Cerebellar cortex (tissue), 1 donor: ENCODE measurements around the gene FAM107B.
A peak's percentile ranks its signal among the peaks of the same experiment; 100 is the strongest.
"Not testable (repeated sequence)": the region's sequence is repeated elsewhere in the genome, so short reads cannot be mapped to it uniquely, and the experiment has no call there.

ENCODE experiments used
- DNase-seq: peaks from one replicate; pipeline ENCODE4 v3.0.0-alpha.2; 2015; ENCODE audit warnings: low spot score

The FAM107B gene

GRCh38 chr10:14736043-14736442 lies 38.7 kb downstream of the FAM107B start:
- peak; percentile 12 for DNase-seq

GRCh38 chr10:14731875-14732512 lies 42.7 kb downstream of the FAM107B start:
- DNase-seq, result no peak

- no peak for DNase-seq
Measured at GRCh38 chr10:14728346-14728745, 46.4 kb downstream of the FAM107B start.

GRCh38 chr10:14727924-14728323 lies 46.8 kb downstream of the FAM107B start:
- DNase-seq, result no peak

GRCh38 chr10:14727465-14727864 lies 47.2 kb downstream of the FAM107B start:
- DNase-seq, result no peak

GRCh38 chr10:14724931-14725330 lies 49.8 kb downstream of the FAM107B start:
- no peak for DNase-seq

- DNase-seq, result no peak
Measured at GRCh38 chr10:14723052-14723689, 51.5 kb downstream of the FAM107B start.

GRCh38 chr10:14717552-14717951 lies 57.1 kb downstream of the FAM107B start:
- DNase-seq, result no peak

GRCh38 chr10:14712991-14713424 lies 61.7 kb downstream of the FAM107B start:
- no peak for DNase-seq

- DNase-seq, result not testable (repeated sequence)
Measured at GRCh38 chr10:14709344-14709743, 65.4 kb downstream of the FAM107B start.

- DNase-seq, result no peak
Measured at GRCh38 chr10:14707481-14707880, 67.2 kb downstream of the FAM107B start.

- no peak for DNase-seq
Measured at GRCh38 chr10:14705548-14706230, 69.0 kb downstream of the FAM107B start.

GRCh38 chr10:14703631-14704001 lies 71.1 kb downstream of the FAM107B start:
- DNase-seq, result no peak

GRCh38 chr10:14701466-14701865 lies 73.2 kb downstream of the FAM107B start:
- no peak for DNase-seq

- DNase-seq, result no peak
Measured at GRCh38 chr10:14700546-14700945, 74.2 kb downstream of the FAM107B start.

- no peak for DNase-seq
Measured at GRCh38 chr10:14699482-14699881, 75.2 kb downstream of the FAM107B start.

GRCh38 chr10:14698829-14699170 lies 75.9 kb downstream of the FAM107B start:
- DNase-seq, result no peak

GRCh38 chr10:14698111-14698828 lies 76.4 kb downstream of the FAM107B start:
- DNase-seq, result no peak

GRCh38 chr10:14697281-14697680 lies 77.4 kb downstream of the FAM107B start:
- no peak for DNase-seq

GRCh38 chr10:14696821-14697220 lies 77.9 kb downstream of the FAM107B start:
- DNase-seq, result no peak

GRCh38 chr10:14695847-14696480 lies 78.7 kb downstream of the FAM107B start:
- DNase-seq, result no peak

GRCh38 chr10:14693891-14694290 lies 80.8 kb downstream of the FAM107B start:
- no peak for DNase-seq
